GM06990 (cell line): ENCODE results near the gene LSR.

Source experiments
- DNase-seq: peaks from one replicate; pipeline ENCODE4 v3.0.0-alpha.2; 2011; ENCODE audit not compliant: insufficient read length; ENCODE audit errors: extremely low read depth
- H3K27me3 ChIP-seq: replicated peaks from 2 replicates; pipeline ENCODE4 v1.6.0; 2011; ENCODE audit warnings: low read length; ENCODE audit not compliant: control insufficient read depth, insufficient read depth
- H3K36me3 ChIP-seq: 2 replicates; pipeline ENCODE4 v1.5.1; 2011; ENCODE audit warnings: low read length; ENCODE audit not compliant: control insufficient read depth, insufficient read depth
- H3K4me3 ChIP-seq: replicated peaks from 2 replicates; pipeline ENCODE4 v1.5.1; 2011; ENCODE audit warnings: low read depth, mild to moderate bottlenecking, control low read depth, low read length
- CTCF ChIP-seq: IDR thresholded peaks from 2 replicates; pipeline ENCODE4 v1.5.1; 2011; ENCODE audit warnings: low read length, control low read depth, mild to moderate bottlenecking, inconsistent platforms; ENCODE audit not compliant: insufficient read depth, poor library complexity, severe bottlenecking

The LSR gene

GRCh38 chr19:35251456-35251855 is 2.7 kb downstream of the LSR start:
- Histone ChIP-seq H3K4me3 (no peak overlapping the region), H3K27me3 (no peaks in the 10 kb centered on the region), H3K36me3 (peaks cover 4% of the 10 kb centered on the region; the same call in 1 of the 2 replicates)
- no peak for TF ChIP-seq CTCF
- DNase-seq: no peak

- no peak for DNase-seq
- TF ChIP-seq CTCF: no peak
- H3K4me3 ChIP-seq: no peak overlapping the region
- H3K36me3 ChIP-seq: peaks cover 4% of the 10 kb centered on the region; the same call in 1 of the 2 replicates
- H3K27me3 ChIP-seq: no peaks in the 10 kb centered on the region
Observed at GRCh38 chr19:35253316-35254286, 4.8 kb downstream of the LSR start.

- no peak for TF ChIP-seq CTCF
- DNase-seq: no peak
- Histone ChIP-seq H3K36me3 (peaks cover 4% of the 10 kb centered on the region; the same call in 1 of the 2 replicates), H3K4me3 (no peak overlapping the region), H3K27me3 (no peaks in the 10 kb centered on the region)
Observed at GRCh38 chr19:35254341-35255297, 5.8 kb downstream of the LSR start.

- no peak for TF ChIP-seq CTCF
- no peak overlapping the region for H3K4me3 ChIP-seq
Observed at GRCh38 chr19:35256566-35256965, 7.8 kb downstream of the LSR start.

GRCh38 chr19:35257113-35257461 is 8.3 kb downstream of the LSR start:
- Histone ChIP-seq H3K4me3 (no peak overlapping the region), H3K36me3 (peaks cover 4% of the 10 kb centered on the region; the same call in 1 of the 2 replicates), H3K27me3 (no peaks in the 10 kb centered on the region)
- no peak for DNase-seq
- TF ChIP-seq CTCF: no peak

More at GRCh38 chr19:35256566-35256965, 7.8 kb downstream of the LSR start:
- no peak for DNase-seq
- Histone ChIP-seq H3K27me3 (no peaks in the 10 kb centered on the region), H3K36me3 (peaks cover 4% of the 10 kb centered on the region; the same call in 1 of the 2 replicates)
